Retinal pigment epithelial cell (primary cell): Measurements from ENCODE around the gene LIN28A.
A peak's percentile ranks its signal among the peaks of the same experiment; 100 is the strongest.

Experiments used
- DNase-seq: peaks from one replicate; pipeline ENCODE4 v3.0.0-alpha.2; 2010; ENCODE audit warnings: low read depth
- H3K4me3 ChIP-seq: 2 replicates; pipeline ENCODE4 v1.5.1; 2011; ENCODE audit warnings: mild to moderate bottlenecking, low read length, control low read depth, moderate library complexity
- CTCF ChIP-seq: conservative IDR thresholded peaks from 2 replicates; pipeline ENCODE4 v1.5.1; 2011; ENCODE audit warnings: low read depth, low read length, control low read depth, inconsistent platforms

The LIN28A gene

GRCh38 chr1:26472901-26473845 lies 62.6 kb downstream of the LIN28A start:
- TF ChIP-seq CTCF: no peak
- peak; percentile 55 for DNase-seq
- peak overlapping the region; percentile 67 for H3K4me3 ChIP-seq

GRCh38 chr1:26474818-26475217 lies 64.2 kb downstream of the LIN28A start:
- no peak for DNase-seq
- TF ChIP-seq CTCF: no peak
- no peak overlapping the region for H3K4me3 ChIP-seq

- no peak overlapping the region for H3K4me3 ChIP-seq
- no peak for TF ChIP-seq CTCF
- DNase-seq: no peak
These were observed 65.4 kb downstream of the LIN28A start for GRCh38 chr1:26475989-26476388.

- no peak for DNase-seq
- no peak for TF ChIP-seq CTCF
- no peak overlapping the region for H3K4me3 ChIP-seq
These were observed 66.3 kb downstream of the LIN28A start for GRCh38 chr1:26476958-26477357.

GRCh38 chr1:26477446-26478152 lies 67.0 kb downstream of the LIN28A start:
- no peak overlapping the region for H3K4me3 ChIP-seq
- no peak for TF ChIP-seq CTCF
- no peak for DNase-seq

GRCh38 chr1:26478159-26478558 lies 67.5 kb downstream of the LIN28A start:
- no peak for TF ChIP-seq CTCF
- H3K4me3 ChIP-seq: no peak overlapping the region
- DNase-seq: no peak
